Fibroblast of the conjunctiva (primary cell): Measurements from ENCODE around the gene PRTG.
A peak's percentile ranks its signal among the peaks of the same experiment; 100 is the strongest.
"Not testable (repeated sequence)": the region's sequence is repeated elsewhere in the genome, so short reads cannot be mapped to it uniquely, and the experiment has no call there.

Source experiments
- DNase-seq: peaks from one replicate; pipeline ENCODE4 v3.0.0-alpha.2; 2010; ENCODE audit warnings: low read depth

PRTG gene, protein sequence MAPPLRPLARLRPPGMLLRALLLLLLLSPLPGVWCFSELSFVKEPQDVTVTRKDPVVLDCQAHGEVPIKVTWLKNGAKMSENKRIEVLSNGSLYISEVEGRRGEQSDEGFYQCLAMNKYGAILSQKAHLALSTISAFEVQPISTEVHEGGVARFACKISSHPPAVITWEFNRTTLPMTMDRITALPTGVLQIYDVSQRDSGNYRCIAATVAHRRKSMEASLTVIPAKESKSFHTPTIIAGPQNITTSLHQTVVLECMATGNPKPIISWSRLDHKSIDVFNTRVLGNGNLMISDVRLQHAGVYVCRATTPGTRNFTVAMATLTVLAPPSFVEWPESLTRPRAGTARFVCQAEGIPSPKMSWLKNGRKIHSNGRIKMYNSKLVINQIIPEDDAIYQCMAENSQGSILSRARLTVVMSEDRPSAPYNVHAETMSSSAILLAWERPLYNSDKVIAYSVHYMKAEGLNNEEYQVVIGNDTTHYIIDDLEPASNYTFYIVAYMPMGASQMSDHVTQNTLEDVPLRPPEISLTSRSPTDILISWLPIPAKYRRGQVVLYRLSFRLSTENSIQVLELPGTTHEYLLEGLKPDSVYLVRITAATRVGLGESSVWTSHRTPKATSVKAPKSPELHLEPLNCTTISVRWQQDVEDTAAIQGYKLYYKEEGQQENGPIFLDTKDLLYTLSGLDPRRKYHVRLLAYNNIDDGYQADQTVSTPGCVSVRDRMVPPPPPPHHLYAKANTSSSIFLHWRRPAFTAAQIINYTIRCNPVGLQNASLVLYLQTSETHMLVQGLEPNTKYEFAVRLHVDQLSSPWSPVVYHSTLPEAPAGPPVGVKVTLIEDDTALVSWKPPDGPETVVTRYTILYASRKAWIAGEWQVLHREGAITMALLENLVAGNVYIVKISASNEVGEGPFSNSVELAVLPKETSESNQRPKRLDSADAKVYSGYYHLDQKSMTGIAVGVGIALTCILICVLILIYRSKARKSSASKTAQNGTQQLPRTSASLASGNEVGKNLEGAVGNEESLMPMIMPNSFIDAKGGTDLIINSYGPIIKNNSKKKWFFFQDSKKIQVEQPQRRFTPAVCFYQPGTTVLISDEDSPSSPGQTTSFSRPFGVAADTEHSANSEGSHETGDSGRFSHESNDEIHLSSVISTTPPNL

DNA sequence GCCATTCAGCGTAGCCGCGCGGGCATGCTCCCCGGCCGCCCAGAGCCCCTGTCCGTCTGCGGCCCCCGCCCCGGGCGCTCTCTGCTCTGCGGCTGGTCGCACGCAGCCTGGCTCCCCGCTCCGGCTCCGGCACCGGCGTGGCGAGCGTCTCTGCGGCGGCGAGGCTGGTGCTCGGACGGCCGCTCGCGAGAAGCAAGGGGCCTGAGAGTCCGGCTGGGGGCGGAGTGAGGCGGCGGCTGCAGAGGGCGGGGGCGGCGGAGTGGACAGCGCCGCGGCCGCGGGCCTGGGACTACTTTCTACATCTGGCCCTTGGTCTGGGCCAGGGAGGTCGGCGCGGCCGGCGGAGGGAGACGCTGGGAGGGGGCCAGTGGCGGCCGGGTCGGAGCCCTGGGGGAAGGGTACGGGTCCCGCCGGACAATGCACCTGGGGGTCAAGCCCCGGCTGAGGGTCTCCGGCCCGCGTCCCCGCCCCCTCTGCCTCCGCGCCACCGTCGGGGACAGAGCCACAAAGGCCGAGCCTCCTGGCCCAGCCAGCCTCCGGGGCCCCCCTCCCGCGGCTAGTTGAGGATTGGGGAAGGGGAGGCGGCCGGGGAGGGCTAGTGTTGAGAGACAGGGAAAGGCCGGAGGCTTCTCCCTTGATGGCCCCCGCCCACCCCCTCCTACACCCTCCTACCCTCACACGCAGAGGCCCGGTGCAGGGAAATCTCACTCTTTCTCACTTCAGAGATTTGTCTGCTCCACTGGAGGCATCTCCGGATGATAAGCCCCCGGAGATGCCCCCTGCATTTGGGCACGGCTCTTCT, at the start of gene PRTG:
TSS of gene PRTG (minus strand) at position 226 of the 802 bp plus-strand sequence. CDS start at position 5, 221 bp downstream.
- DNase-seq = peak; percentile 52

DNA sequence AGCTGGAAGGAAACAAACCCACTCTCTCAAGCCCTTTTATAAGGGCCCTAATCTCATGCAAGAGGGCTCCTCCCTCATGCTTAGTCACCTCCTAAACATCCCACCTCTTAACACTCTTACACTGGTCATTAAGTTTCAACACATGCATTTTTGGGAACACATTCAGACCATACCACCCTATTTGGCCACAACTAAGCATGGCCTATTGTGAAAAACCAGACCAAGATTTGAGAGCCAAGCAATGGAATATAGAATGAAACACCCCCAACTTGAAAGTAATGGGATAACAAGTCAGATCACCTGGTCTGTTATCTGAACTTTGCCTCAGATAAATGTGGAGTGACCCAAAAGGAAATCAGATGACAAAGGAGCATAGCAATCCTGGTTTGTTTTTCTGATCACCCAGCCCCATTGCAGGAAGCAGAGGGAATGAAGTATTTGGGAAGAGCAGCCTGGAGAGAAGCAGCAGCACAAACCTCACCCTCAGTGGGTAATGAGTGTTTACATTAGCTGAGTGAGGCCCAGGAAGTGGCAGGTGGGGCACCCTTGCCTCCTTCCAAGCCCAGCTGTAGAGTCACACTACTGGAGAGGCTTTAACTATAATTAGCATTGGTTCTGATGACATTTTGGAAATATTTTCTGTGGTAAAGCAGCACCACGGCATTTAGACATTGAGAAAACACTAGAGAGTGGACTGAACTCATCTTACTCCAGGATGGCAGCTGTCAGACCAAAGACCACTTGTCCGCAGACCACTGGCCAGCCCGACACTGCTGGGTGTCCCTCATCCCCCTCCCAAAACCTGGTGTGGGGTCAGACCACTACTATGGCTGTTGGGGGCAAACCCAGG, 48.8 kb upstream of the PRTG start:
- DNase-seq = no peak

DNA sequence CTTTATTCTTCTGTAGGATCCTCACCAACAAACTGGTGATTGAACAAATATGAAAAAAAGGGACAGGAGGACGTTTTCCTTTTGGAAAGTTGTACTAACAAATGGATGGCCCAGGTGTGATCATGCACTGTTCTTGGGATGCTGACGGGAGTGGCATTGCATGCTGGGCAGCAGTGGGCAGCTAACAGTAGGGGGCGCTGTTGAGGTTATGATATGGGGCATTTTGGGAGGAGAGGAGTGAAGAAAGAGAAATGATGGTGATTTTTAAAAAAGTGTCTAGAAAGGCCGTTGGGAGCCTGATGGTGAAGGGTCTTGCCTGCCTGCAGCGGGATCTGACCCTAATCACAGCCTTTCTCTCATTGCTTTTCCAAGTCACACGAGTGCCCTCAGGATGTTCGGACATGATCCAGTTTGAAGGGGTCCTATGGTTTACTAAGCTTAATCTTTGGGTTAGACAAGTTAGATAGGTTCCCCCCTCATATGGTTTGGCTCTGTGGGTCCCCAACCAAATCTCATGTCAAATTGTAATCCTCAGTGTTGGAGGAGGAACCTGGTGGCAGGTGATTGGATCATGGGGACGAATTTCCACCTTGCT, 46.2 kb upstream of the PRTG start:
- no peak for DNase-seq

DNA sequence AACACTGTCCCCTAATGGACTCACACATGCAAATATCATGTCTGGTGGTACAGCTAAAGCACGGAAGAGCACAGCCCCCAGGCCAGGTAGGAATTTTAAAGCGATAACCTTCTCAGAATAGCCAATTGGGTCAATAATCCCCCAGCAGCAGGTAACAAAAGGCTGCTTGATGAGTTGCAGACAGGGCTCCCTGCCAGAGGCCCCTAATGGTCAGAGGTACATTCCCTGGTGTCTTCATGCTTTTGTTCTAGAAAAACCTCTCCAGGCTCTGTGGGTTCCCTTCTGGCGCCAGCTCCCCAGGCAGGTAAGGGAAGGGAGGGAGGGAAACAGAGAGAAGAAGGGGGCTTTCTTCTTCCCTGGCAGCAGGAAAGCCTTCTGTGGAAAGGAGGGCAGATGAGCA, 43.4 kb upstream of the PRTG start:
- no peak for DNase-seq

DNA sequence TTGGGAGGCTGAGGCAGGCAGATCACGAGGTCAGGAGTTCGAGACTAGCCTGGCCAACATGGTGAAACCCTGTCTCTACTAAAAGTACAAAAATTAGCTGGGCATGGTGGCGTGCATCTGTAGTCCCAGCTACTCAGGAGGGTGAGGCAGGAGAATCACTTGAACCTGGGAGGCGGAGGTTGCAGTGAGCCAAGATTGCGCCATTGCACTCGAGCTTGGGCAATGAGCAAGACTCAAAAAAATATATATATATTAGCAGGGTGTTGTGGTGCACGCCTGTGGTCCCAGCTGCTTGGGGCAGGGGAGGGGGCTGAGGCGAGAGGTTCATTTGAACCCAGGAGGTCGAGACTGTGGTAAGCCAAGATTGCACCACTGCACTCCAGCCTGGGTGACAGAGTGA, 42.6 kb upstream of the PRTG start:
- DNase-seq = not testable (repeated sequence)

DNA sequence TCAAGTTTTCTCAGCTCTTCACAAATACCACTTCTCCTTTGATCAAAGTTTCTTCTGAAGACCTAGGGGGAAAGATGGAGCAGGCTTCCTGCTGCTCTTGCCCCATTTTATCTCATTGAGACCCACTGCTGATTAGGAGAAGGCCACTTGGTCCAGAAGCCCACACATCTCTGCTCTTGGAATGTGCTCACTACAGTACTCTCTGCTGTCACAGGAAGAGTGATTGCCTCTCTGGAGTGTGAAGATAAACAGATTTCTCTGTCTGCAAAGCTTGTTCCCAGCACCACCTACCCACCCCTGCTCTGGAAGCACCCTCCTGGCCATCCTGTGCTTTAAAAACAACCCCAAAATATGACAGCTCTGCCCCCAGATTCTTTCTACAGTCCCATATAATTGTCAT, 41.3 kb upstream of the PRTG start:
- DNase-seq = no peak

DNA sequence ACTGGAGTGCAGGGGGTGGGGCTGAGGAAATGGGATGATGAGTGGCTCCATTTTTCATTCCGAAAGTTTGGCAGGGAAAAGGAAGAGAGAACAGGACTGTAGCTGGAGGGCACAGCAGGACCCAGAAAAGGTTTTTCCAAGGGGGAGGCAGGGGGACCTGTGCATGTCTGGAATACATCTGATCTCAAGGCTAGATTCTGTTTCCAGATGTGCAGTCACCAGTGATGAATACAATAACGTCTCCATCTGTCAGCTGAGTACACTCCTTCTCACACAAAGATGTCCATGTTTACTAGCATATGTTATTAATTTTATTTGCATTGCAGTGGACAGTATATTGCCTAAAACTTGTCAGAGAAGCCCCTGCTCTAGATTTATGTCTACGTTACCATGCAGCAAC, 39.9 kb upstream of the PRTG start:
- DNase-seq = no peak

DNA sequence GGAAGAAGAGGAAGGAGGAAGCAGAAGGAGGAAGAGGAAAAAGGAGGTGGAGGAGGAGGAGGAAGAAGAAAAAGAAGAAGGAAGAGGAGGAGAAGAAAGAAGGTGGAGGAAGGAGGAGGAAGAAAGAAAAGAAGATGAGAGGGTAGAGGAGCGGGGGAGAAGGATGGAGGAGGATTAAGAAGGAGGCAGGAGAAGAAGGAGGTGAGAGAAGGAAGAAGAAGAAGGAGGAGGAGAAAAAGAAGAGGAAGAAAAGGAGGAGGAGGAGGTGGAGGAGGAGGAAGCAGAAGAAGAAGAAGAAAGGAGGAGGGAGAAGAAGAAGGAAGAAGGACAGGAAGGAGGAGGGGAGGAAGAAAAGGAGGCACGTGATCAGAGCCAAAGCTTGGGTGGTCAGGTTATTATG, 37.3 kb upstream of the PRTG start:
- DNase-seq = no peak

DNA sequence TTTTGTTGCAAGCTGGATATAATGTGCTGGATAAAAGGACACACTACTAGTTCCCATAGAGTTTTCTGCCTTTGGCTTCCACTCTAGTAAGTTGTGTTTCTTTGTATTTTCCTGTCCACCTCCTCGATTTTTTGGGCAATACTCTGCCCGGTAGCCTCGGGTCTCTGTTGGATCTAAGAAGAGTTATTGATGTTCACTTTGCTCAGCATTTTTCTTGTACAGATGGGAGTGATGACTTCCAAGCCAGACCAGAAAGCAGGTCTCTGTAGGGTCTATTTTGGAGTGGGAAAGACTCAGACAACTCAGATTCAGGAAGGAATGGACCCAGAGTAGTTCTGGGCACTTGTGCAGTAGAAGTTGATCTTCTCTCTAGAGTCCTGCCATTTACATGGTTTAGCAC, 36.0 kb upstream of the PRTG start:
- DNase-seq = no peak

DNA sequence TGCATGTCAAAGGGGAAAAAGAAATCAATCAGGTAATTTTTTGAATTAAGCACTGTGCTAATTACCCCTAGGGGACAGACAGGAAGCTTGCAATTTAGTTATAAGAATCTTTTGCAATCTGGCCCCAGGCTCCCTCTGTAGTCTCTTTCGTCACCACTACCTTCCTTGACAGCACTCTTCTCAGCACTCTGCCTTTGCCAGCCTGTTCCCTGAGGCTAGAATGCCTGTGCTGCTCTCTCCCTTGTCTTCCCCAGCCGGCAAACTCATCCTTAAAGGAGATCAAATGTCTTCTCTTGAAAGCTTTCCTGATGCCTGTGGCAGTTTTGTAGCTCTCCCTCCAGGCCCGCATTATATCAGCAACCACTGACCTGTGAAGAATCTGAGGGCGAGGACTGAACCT, 32.4 kb upstream of the PRTG start:
- DNase-seq = no peak

DNA sequence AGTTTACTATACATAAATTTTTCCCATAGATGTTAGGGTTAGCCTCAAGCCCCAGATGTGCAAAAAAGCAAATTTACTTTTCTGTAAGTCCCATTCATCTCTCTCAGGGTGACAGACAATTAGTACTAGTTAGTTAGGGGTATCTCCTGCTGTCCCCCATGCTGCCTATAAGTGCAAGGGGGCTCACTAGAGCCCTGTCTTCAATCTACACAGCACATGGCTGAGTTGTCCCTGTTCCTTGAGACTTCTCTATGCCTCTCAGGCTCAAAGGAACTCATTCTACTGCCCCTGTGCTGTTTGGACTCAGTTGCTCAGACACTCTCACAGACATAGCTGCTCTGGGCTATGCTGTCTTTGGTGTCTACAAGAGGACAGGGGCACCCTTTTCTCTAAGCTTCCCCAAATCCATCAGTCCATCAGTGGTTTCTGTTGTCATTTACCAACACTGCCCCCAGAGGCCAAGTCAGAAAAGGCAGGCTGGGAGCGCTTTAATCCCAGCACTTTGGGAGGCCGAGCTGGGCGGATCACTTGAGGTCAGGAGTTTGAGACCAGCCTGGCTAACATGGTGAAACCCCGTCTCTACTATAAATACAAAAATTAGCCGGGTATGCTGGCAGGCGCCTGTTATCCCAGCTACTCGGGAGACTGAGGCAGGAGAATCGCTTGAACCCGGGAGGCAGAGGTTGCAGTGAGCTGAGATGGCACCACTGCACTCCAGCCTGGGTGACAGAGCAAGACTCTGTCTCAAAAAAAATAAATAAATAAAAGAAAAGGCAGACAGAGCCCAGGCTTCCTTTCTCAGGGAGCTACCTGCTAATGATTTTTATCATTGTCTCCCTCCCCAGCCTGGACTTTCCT, 31.4 kb upstream of the PRTG start:
- DNase-seq = no peak

DNA sequence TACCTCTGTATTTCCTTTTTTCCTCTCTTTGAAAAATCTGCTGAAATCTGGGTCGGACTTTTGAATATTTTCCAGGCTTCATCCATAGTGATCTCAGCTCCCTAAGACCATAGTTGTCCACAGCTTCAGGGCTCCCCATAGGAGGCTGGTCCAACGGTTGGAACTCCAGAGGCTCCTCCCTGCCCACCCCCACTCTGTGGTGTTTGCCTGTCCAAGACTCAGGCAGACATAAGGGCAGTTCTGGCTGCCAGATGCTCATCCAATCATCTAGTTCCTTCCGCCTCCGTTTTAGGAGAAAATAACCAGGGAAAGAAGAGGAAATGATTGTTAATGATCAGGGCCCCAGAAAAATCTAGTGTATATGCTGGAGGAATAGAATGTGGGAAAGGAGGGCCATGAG, 27.9 kb upstream of the PRTG start:
- no peak for DNase-seq

DNA sequence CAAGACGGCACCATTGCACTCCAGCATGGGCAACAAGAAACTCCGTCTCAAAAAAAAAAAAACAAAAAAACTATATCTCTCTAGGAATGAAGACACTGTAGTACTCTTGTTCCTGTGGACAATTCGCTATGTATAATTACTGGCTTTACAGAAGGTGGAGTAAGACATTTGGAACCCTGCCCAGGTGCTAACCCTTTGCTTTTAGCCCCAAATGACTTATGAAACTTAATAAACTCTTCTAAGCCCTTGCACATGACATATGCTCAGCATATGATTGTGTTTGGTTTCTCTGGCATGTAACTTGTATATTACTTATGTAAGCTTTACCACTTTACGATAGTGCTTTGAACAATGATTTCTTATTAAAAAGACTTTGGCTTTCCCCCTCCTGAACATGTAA, 27.3 kb upstream of the PRTG start:
- DNase-seq = peak; percentile 69

DNA sequence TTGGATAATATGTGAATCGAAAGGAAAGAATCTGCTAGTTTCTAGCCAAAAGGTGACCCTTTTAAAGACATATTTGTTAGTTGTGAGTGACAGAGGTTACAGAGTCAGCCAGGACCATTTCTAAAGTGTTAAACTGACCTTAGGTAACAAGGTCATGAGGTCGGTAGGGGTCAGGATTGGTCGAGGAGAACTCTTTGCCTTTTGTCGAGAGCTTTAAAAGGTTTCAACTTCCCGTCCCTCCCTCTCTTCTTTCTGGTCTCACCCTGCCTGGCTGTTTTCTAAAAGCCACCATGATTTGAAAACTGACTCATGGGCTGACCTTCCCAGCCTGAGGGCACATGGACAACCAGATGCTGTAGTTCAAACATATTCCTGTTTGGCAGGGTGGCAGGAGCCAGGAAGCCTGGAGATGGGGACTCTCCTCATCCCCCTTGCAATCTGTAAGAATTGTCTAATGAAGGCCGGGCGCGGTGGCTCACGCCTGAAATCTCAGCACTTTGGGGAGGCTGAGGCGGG, 25.8 kb upstream of the PRTG start:
- no peak for DNase-seq

DNA sequence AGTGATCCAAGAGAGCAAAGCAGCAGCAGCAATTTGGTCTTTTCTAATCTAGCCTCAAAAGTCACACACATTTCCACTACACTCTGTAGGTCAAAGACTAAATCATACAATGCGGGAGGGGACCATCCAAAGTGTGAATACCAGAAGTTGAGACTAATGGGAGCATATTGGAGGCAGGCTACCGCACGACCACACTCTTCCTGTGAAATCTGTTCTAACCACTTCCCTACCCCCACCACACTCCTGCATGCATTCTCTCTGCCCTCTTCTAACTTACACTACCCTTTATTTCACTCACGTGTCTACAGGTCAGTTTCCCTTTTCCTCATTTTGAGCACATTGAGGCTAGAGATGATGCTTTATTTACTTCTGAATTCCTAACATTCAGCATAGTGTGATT, 23.7 kb upstream of the PRTG start:
- no peak for DNase-seq

DNA sequence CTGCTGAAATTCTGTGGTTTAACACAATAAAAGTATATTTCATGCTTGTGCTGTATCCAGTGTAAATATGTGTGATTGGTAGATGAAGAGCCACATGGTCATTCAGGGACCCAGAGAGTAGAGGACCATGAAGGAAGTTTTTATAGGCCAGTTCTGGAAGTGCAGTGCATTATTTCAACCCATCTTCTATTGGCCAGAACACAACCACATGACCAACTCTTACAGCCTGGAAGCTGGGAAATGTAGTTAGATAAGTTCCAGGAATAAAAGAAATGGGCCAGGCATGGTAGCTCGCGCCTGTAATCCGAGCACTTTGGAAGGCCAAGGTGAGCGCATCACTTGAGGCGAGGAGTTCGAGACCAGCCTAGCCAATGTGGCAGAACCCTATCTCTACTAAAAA, 21.4 kb upstream of the PRTG start:
- DNase-seq = no peak

DNA sequence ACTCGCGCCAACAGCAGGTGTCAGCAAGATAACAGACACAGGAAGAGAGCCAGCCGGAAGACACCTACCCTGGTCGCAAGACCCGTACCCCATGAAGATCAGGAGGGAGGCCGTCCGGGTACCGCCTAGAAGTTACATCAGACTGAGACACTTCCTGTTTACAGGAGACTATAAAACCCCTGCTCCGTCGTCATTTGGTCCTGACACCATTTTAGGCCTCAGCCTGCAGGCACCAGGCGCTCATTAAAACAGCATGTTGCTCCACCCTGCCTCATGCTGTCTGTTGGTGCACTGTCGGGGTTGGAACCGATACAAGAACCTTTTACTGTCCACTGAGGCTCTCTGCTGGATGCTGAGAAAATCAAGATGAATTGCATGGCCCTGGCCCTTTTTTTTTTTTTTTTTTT, 15.6 kb upstream of the PRTG start:
- no peak for DNase-seq

DNA sequence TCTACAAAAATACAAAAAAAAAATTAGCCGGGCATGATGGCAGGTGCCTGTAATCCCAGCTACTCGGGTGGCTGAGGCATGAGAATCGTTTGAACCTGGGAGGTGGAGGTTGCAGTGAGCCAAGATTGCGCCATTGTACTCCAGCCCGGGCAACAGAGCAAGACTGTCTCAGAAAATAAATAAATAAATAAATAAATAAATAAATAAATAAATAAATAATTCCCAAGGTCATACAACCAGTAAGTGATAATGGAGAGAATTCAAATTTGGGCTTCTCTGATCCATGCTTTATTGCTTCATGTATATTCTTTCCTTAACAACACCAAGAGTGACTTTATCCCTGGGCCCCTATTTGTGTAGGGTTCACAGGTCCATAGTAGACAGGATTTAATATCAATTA, 10.5 kb upstream of the PRTG start:
- not testable (repeated sequence) for DNase-seq

DNA sequence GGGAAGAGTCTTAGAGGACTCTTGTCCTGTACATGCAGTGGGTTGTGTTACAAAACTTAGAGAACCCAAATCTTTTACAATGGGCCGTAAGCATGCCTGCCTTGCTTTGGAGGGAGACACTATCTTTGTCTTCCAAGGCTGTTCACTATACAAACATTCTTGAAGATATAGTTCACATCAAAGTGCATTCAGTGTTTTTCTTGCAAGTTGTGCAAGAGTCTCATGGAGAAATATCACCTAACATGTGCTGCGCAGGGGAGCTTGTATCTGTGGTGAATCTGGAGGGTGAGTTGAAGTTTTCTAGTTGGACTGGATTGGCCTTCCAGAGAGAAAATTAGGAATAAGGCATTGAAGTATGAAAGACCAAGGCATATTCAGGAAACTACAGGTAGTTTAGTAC, 7.8 kb upstream of the PRTG start:
- no peak for DNase-seq
